WTC11 (cell line): ENCODE results near the gene TRIM2. TPM values are rescaled to one million over a fixed set of nuclear protein-coding genes. Genes with fewer than 3 reads are reported as not detected.

Source experiments
- ATAC-seq: fragments of 200-7000 bp; cut with Tn5 transposase; 2 replicates; pipeline ENCODE4 v1.10.0; 2021; ENCODE audit warnings: mild to moderate bottlenecking, moderate library complexity
- CTCF ChIA-PET: fragments of 300-600 bp; sonication (Branson Sonifier 250); formaldehyde crosslinking; loops from one replicate; lab custom pipeline; 2021; ENCODE audit warnings: antibody characterized with exemption; lab: Charles Lee
- POLR2A ChIA-PET: fragments of 350-600 bp; sonication (Branson Sonifier 250); formaldehyde crosslinking; loops from one replicate; lab custom pipeline; 2021; ENCODE audit warnings: antibody characterized with exemption; lab: Charles Lee
- DNase-seq: peaks from one replicate; pipeline ENCODE4 v3.0.0; 2021; ENCODE audit warnings: low spot score
- H3K27ac Mint-ChIP-seq: 2 replicates; pipeline ENCODE4 v1.8.0; 2021; ENCODE audit warnings: mixed read lengths
- H3K27me3 Mint-ChIP-seq: 2 replicates; pipeline ENCODE4 v1.8.0; 2021; ENCODE audit warnings: low read depth, mild to moderate bottlenecking, moderate library complexity, mixed read lengths
- H3K36me3 Mint-ChIP-seq: 2 replicates; pipeline ENCODE4 v1.8.0; 2021; ENCODE audit warnings: mixed read lengths
- H3K4me1 Mint-ChIP-seq: 2 replicates; pipeline ENCODE4 v1.8.0; 2022; ENCODE audit warnings: mixed read lengths
- H3K4me3 Mint-ChIP-seq: 2 replicates; pipeline ENCODE4 v1.8.0; 2021; ENCODE audit warnings: mild to moderate bottlenecking, moderate library complexity, mixed read lengths
- H3K9me3 Mint-ChIP-seq: 2 replicates; pipeline ENCODE4 v1.8.0; 2021; ENCODE audit warnings: mixed read lengths
- CREM ChIP-seq: sonication (generic); formaldehyde crosslinking; IDR thresholded peaks from 2 replicates; pipeline ENCODE4 v1.8.1; 2022; ENCODE audit warnings: mild to moderate bottlenecking, missing genetic modification reagents, moderate library complexity
- CTCF ChIP-seq: fragments of 200-600 bp; IDR thresholded peaks from 2 replicates; pipeline ENCODE4 v1.8.0; 2022; ENCODE audit warnings: antibody characterized with exemption
- E2F1 ChIP-seq: sonication (generic); formaldehyde crosslinking; IDR thresholded peaks from 2 replicates; pipeline ENCODE4 v1.8.0; 2022; ENCODE audit warnings: mild to moderate bottlenecking, missing genetic modification reagents
- GTF2I ChIP-seq: fragments of 250-450 bp; sonication (Bioruptor Pico); conservative IDR thresholded peaks from 2 replicates; pipeline ENCODE4 v1.4.0; 2021; ENCODE audit warnings: mild to moderate bottlenecking
- HMGA2 ChIP-seq: fragments of 250-450 bp; sonication (Bioruptor Pico); IDR thresholded peaks from 2 replicates; pipeline ENCODE4 v1.4.0; 2021; ENCODE audit warnings: mild to moderate bottlenecking, moderate library complexity
- KAT7 ChIP-seq: sonication (generic); formaldehyde crosslinking; IDR thresholded peaks from 2 replicates; pipeline ENCODE4 v1.8.1; 2023; ENCODE audit warnings: missing genetic modification reagents, mild to moderate bottlenecking, borderline replicate concordance
- MAX ChIP-seq: sonication (generic); formaldehyde crosslinking; IDR thresholded peaks from 2 replicates; pipeline ENCODE4 v1.8.0; 2022; ENCODE audit warnings: mild to moderate bottlenecking, missing genetic modification reagents
- NR1H2 ChIP-seq: sonication (generic); formaldehyde crosslinking; IDR thresholded peaks from 2 replicates; pipeline ENCODE4 v1.9.0; 2021; ENCODE audit warnings: mild to moderate bottlenecking, moderate library complexity, missing genetic modification reagents
- NR3C1 ChIP-seq: sonication (generic); formaldehyde crosslinking; conservative IDR thresholded peaks from 2 replicates; pipeline ENCODE4 v1.8.1; 2023; ENCODE audit warnings: low read depth, mild to moderate bottlenecking, missing genetic modification reagents
- RORB ChIP-seq: fragments of 250-450 bp; sonication (Bioruptor Pico); IDR thresholded peaks from 2 replicates; pipeline ENCODE4 v1.9.0; 2021; ENCODE audit warnings: mild to moderate bottlenecking
- SOX15 ChIP-seq: fragments of 250-450 bp; sonication (Bioruptor Pico); IDR thresholded peaks from 2 replicates; pipeline ENCODE4 v1.9.0; 2021; ENCODE audit warnings: mild to moderate bottlenecking
- TEAD4 ChIP-seq: sonication (generic); formaldehyde crosslinking; IDR thresholded peaks from 2 replicates; pipeline ENCODE4 v1.8.0; 2022; ENCODE audit warnings: mild to moderate bottlenecking, missing genetic modification reagents
- ZBTB21 ChIP-seq: sonication (generic); formaldehyde crosslinking; IDR thresholded peaks from 2 replicates; pipeline ENCODE4 v1.8.1; 2023; ENCODE audit warnings: mild to moderate bottlenecking, missing genetic modification reagents, borderline replicate concordance
- ZMAT4 ChIP-seq: fragments of 250-450 bp; sonication (Bioruptor Pico); IDR thresholded peaks from 2 replicates; pipeline ENCODE4 v1.9.0; 2021; ENCODE audit warnings: mild to moderate bottlenecking
- ZNF232 ChIP-seq: sonication (generic); formaldehyde crosslinking; IDR thresholded peaks from 2 replicates; pipeline ENCODE4 v1.8.0; 2022; ENCODE audit warnings: mild to moderate bottlenecking, missing genetic modification reagents
- ZNF263 ChIP-seq: sonication (generic); formaldehyde crosslinking; IDR thresholded peaks from 2 replicates; pipeline ENCODE4 v1.8.1; 2022; ENCODE audit warnings: low read depth, mild to moderate bottlenecking, moderate library complexity, missing genetic modification reagents
- ZSCAN18 ChIP-seq: fragments of 250-450 bp; sonication (Bioruptor Pico); IDR thresholded peaks from 2 replicates; pipeline ENCODE4 v2.1.2; 2022; ENCODE audit warnings: mild to moderate bottlenecking, moderate library complexity
- total RNA-seq: library from RNA; stranded (reverse); gene quantifications from 3 replicates; pipeline ENCODE4 v1.2.3, GENCODE V29; 2021
- TF ChIP-seq, protein P1 (sequence below): fragments of 250-450 bp; sonication (Bioruptor Pico); conservative IDR thresholded peaks from 2 replicates; pipeline ENCODE4 v1.9.0; 2021; ENCODE audit warnings: mild to moderate bottlenecking
- TF ChIP-seq, protein P2 (sequence below): sonication (generic); formaldehyde crosslinking; IDR thresholded peaks from 2 replicates; pipeline ENCODE4 v1.8.0; 2022; ENCODE audit warnings: mild to moderate bottlenecking, missing genetic modification reagents

Gene TRIM2
- total RNA-seq, 1 experiment from 2014 or later: 54.5 TPM

DNA sequence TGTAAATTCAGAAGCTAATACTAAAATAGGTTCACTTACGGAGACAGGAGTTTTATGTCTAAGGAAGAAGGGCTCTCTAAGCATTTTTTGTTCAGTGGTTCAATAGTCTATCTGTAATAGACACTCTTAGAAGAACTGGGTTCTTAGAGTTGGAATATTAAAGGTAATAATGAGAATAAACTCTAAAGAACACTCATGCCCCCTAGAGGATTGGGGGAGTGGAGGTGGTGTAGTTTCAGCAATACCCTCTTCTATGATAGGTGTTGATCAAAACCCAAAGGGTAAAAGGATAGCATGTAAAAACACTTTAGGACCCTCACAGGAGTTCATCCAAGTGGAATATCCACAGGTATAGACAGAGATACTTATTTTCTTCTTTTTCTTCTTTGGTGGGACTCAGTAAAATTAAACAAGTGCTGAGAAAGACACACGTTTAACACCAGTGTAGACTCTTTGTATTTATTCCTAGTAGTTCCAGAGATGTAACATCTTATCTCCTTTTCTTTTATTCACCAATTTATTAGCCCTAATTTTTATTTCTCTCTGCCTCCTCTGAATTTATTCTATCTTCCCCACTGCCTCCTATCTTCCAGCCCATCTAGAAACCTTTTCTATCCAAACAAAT lies 114.6 kb downstream of the TRIM2 start:
- POLR2A ChIA-PET: no interaction called here

DNA sequence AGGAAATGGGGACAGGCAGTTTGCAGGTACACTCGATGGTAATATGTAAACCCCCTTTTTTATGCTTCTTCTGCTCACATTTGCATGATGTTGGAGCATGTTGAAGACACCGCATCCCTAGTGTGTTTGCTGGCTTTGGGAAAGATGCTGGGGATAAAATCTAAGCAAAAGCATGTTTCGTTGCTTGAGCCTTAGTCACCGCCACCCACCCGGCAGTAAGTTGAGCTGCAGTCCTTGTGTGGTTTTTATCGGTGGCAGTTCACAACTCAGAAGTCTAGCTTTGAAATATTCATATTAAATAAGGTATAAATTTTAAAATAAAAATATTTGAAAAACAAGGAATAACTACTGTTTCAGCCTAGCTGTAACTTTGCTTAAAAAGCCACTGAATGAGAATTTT lies 118.5 kb downstream of the TRIM2 start:
- H3K27ac Mint-ChIP-seq: no peak overlapping the region
- peaks cover 7% of the 10 kb centered on the region for H3K4me1 Mint-ChIP-seq
- H3K4me3 Mint-ChIP-seq: no peak overlapping the region
- DNase-seq (no peak), ATAC-seq (no peak)
- no peaks in the 10 kb centered on the region for H3K9me3 Mint-ChIP-seq
- ChIA-PET CTCF (interaction anchor here (1.2 to 1.4 kb wide), 2 partner anchors 90 to 180 kb away, joined by 3 to 5 read pairs; no protein-coding TSS in a partner anchor), POLR2A (no interaction called here)
- TF ChIP-seq, protein P1, sequence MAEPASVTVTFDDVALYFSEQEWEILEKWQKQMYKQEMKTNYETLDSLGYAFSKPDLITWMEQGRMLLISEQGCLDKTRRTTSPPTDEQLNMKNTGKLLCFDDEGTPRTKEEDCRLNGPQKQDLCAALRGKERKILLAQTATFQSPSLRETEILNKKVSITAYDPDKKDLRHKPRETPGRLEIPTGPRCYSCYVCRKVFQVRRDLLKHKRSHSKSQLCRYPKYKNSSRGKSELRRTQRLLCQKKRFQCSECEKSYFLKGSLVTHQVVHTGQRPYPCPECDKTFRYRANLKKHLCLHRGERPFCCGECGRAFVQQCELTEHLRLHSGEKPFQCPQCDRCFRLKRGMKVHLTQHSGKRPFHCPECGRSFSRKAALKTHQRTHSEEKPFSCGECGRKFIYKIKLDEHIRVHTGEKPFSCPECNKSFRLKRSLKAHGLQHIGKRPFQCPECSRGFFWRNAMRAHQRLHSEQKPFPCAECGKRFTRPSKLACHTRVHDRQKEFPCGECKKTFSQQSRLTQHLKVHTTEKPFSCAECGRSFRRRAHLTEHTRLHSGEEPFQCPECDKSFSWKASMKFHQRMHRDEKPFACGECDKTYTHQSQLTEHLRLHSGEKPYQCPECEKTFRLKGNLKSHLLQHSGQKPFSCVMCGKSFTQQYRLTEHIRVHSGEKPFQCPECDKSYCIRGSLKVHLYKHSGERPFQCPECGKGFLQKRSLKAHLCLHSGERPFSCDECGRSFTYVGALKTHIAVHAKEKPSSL (CRISPR knock-in tag): no peak
- TF ChIP-seq ZMAT4 (CRISPR knock-in tag) (no peak), ZBTB21 (CRISPR knock-in tag) (no peak), MAX (CRISPR knock-in tag) (no peak), HMGA2 (no peak), NR1H2 (no peak), GTF2I (no peak), KAT7 (CRISPR knock-in tag) (no peak), ZSCAN18 (CRISPR knock-in tag) (no peak), ZNF232 (no peak), SOX15 (CRISPR knock-in tag) (no peak), CREM (CRISPR knock-in tag) (no peak), ZNF263 (CRISPR knock-in tag) (no peak), E2F1 (CRISPR knock-in tag) (no peak), NR3C1 (CRISPR knock-in tag) (no peak)
- TF ChIP-seq, protein P2, sequence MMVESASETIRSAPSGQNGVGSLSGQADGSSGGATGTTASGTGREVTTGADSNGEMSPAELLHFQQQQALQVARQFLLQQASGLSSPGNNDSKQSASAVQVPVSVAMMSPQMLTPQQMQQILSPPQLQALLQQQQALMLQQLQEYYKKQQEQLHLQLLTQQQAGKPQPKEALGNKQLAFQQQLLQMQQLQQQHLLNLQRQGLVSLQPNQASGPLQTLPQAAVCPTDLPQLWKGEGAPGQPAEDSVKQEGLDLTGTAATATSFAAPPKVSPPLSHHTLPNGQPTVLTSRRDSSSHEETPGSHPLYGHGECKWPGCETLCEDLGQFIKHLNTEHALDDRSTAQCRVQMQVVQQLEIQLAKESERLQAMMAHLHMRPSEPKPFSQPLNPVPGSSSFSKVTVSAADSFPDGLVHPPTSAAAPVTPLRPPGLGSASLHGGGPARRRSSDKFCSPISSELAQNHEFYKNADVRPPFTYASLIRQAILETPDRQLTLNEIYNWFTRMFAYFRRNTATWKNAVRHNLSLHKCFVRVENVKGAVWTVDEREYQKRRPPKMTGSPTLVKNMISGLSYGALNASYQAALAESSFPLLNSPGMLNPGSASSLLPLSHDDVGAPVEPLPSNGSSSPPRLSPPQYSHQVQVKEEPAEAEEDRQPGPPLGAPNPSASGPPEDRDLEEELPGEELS (CRISPR knock-in tag): no peak
- H3K27me3 Mint-ChIP-seq: no peaks in the 10 kb centered on the region
- H3K36me3 Mint-ChIP-seq: peaks cover 12% of the 10 kb centered on the region

More for the DNA sequence above, 114.6 kb downstream of the TRIM2 start:
- peaks cover 28% of the 10 kb centered on the region for H3K36me3 Mint-ChIP-seq
- no peak overlapping the region for H3K4me3 Mint-ChIP-seq
- no peaks in the 10 kb centered on the region for H3K9me3 Mint-ChIP-seq
- CTCF ChIA-PET: interaction anchor here (1.4 to 3.1 kb wide), 2 partner anchors 86 to 176 kb away, joined by 4 to 13 read pairs; no protein-coding TSS in a partner anchor
- no peak for DNase-seq
- peak; percentile 55 for TF ChIP-seq CTCF
- no peak for TF ChIP-seq RORB (CRISPR knock-in tag)
- TF ChIP-seq TEAD4 (CRISPR knock-in tag): no peak
- TF ChIP-seq, all 79 proteins: peak for 1
- ATAC-seq: peak; percentile 76
- Mint-ChIP-seq H3K4me1 (no peaks in the 10 kb centered on the region), H3K27me3 (no peaks in the 10 kb centered on the region), H3K27ac (peak overlapping the region; percentile 31; the same call in 1 of the 2 replicates)
